KMS-11 (cell line): ENCODE data around the gene LHX3.

Experiments
- H2AFZ ChIP-seq: fragments of 200-600 bp; sonication (generic); 2 replicates; pipeline ENCODE4 v1.6.1; 2016; ENCODE audit warnings: antibody characterized with exemption, mixed run types, low read depth
- H3K27ac ChIP-seq: fragments of 200-600 bp; sonication (generic); 2 replicates; pipeline ENCODE4 v1.6.1; 2016; ENCODE audit warnings: mild to moderate bottlenecking, mixed run types
- H3K27me3 ChIP-seq: fragments of 200-600 bp; sonication (generic); 2 replicates; pipeline ENCODE4 v1.6.1; 2017; ENCODE audit warnings: mild to moderate bottlenecking, low read depth, mixed run types, moderate library complexity; ENCODE audit not compliant: insufficient read depth
- H3K36me3 ChIP-seq: fragments of 200-600 bp; sonication (generic); 2 replicates; pipeline ENCODE4 v1.6.1; 2017; ENCODE audit warnings: mild to moderate bottlenecking, mixed run types; ENCODE audit not compliant: insufficient read depth
- H3K4me1 ChIP-seq: fragments of 200-600 bp; sonication (generic); 2 replicates; pipeline ENCODE4 v1.6.1; 2016; ENCODE audit warnings: mild to moderate bottlenecking, low read depth, mixed run types; ENCODE audit not compliant: poor library complexity, severe bottlenecking
- H3K4me2 ChIP-seq: fragments of 200-600 bp; sonication (generic); 2 replicates; pipeline ENCODE4 v1.7.0; 2016; ENCODE audit warnings: mild to moderate bottlenecking, mixed run types
- H3K4me3 ChIP-seq: fragments of 200-600 bp; sonication (generic); IDR thresholded peaks from 2 replicates; pipeline ENCODE4 v1.6.1; 2017; ENCODE audit warnings: low read depth, low read length, mixed read lengths; ENCODE audit not compliant: insufficient read depth
- H3K79me2 ChIP-seq: fragments of 200-600 bp; sonication (generic); 2 replicates; pipeline ENCODE4 v1.6.1; 2016; ENCODE audit warnings: low read depth, mixed run types; ENCODE audit not compliant: insufficient read depth
- H3K9ac ChIP-seq: fragments of 200-600 bp; sonication (generic); 2 replicates; pipeline ENCODE4 v1.6.1; 2016; ENCODE audit warnings: mild to moderate bottlenecking, mixed run types
- H4K20me1 ChIP-seq: fragments of 200-600 bp; sonication (generic); 2 replicates; pipeline ENCODE4 v1.6.1; 2016; ENCODE audit warnings: mild to moderate bottlenecking, mixed run types; ENCODE audit not compliant: insufficient read depth
- TF ChIP-seq, protein P1 (sequence below): fragments of 200-600 bp; sonication (generic); conservative IDR thresholded peaks from 2 replicates; pipeline ENCODE4 v1.6.1; 2017; ENCODE audit warnings: low read depth, mild to moderate bottlenecking, antibody characterized with exemption, low read length, moderate library complexity, mixed read lengths

The LHX3 gene

DNA sequence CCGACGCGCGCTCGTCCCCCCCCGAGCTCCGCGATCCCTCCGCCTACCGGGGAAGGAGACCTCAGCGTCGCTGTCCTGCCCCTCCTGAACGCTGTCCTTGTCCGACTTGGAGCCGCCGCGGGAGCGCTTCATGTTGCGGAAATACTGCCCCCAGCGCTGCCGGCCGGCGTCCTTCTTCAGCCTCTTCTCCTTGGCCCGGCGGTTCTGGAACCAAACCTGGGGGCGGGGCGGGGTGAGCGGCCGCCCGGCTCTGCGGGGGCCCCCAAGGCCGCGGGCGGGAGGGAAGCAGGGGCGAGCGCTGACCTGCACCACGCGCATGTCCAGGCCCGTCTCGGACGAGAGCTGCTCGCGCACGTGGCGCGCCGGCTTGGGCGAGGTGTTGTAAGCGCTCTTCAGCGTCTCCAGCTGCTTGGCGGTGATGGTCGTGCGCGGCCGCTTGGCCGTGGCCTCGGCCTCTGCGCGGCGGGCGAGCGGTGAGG, 6.3 kb downstream of the LHX3 start:
- Histone ChIP-seq H3K4me3 (no peak overlapping the region), H3K4me1 (peaks cover 13% of the 10 kb centered on the region)

DNA sequence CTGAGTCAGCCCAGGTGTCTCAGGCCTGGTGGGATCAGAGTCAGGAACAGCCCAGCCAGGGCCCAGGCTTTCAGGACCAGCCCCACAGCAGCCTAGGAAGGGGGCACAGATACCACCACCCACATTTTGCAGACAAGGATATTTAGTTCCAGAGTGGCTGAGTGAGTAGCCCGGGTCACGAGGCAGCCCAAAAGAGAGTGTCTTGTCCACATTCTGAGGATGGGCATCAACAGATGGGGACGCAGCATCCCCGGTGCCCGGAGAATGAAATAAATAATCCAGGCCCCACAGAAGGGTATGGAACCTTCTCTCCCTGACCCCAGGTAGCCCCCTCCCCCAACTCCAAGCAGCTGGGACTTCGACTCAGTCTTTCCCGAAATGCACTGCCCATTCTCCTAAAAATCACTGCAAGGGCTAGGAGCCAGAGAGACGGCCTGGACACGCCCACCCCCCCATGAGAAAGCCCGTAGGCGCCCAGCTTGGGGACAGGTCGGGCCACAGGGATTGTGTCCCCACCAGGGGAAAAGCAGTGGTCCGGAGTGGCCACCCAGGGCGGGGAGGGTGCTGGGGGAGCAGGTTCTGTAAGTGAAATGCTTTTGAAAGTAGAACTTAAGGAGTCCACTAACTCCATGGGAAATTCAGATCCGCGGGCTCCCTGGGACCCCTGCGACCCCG, 6.9 kb downstream of the LHX3 start:
- Histone ChIP-seq H3K27ac (no peak overlapping the region), H3K79me2 (no peaks in the 10 kb centered on the region), H2AFZ (no peak overlapping the region), H4K20me1 (no peaks in the 10 kb centered on the region), H3K4me3 (no peak overlapping the region), H3K4me2 (no peak overlapping the region), H3K36me3 (no peaks in the 10 kb centered on the region), H3K27me3 (peaks cover 73% of the 10 kb centered on the region), H3K9ac (no peak overlapping the region), H3K4me1 (peaks cover 13% of the 10 kb centered on the region)
- TF ChIP-seq, protein P1, sequence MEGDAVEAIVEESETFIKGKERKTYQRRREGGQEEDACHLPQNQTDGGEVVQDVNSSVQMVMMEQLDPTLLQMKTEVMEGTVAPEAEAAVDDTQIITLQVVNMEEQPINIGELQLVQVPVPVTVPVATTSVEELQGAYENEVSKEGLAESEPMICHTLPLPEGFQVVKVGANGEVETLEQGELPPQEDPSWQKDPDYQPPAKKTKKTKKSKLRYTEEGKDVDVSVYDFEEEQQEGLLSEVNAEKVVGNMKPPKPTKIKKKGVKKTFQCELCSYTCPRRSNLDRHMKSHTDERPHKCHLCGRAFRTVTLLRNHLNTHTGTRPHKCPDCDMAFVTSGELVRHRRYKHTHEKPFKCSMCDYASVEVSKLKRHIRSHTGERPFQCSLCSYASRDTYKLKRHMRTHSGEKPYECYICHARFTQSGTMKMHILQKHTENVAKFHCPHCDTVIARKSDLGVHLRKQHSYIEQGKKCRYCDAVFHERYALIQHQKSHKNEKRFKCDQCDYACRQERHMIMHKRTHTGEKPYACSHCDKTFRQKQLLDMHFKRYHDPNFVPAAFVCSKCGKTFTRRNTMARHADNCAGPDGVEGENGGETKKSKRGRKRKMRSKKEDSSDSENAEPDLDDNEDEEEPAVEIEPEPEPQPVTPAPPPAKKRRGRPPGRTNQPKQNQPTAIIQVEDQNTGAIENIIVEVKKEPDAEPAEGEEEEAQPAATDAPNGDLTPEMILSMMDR = no peak

More for the DNA sequence above, 6.3 kb downstream of the LHX3 start:
- TF ChIP-seq, protein P1 = no peak
- H3K36me3 ChIP-seq = no peaks in the 10 kb centered on the region
- no peak overlapping the region for H3K4me2 ChIP-seq
- no peak overlapping the region for H2AFZ ChIP-seq
- no peaks in the 10 kb centered on the region for H3K79me2 ChIP-seq
- no peak overlapping the region for H3K9ac ChIP-seq
- peaks cover 70% of the 10 kb centered on the region for H3K27me3 ChIP-seq
- H3K27ac ChIP-seq = no peak overlapping the region
- no peaks in the 10 kb centered on the region for H4K20me1 ChIP-seq

DNA sequence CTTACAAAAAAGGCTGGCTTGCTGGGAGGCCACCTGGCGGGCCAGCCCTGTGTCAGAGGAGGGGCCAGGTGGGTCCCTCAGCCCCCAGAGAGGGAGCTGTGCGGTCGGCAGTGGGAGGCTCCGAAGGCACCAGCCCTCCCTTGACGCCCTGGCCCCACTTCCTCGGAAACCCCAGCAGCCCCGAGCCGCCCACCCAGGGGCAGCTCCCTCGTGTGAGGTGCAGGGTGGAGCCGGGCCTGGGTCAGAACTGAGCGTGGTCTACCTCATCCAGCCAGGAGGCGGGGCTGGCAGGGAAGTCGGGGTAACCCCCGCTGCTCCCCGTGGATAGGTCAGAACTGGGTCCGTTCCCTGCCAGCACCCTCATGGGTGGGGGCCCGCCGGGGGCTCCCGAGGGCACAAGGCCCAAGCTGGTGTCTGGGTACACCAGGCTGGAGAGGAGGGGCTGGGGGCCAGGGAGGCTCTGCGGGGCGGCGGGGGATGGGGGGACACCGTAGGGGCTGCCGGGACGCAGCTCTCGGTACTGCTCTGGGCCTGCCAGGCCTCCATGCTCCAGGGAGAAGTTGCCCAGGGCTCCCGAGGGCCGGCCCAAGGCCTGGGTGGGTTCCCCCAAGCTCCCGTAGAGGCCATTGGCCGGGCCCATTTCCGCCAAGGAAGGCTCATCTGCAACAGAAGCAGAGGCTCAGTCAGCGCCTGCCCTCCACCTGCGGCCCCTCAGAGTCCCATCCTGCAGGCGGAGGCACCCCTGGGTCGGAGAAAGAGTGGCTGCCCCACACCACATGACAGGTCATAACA, 7.6 kb downstream of the LHX3 start:
- TF ChIP-seq, protein P1 = no peak
- H3K4me1 ChIP-seq = peaks cover 15% of the 10 kb centered on the region
- no peak overlapping the region for H3K27ac ChIP-seq
- H3K79me2 ChIP-seq = no peaks in the 10 kb centered on the region
- H3K4me2 ChIP-seq = no peak overlapping the region
- no peak overlapping the region for H3K9ac ChIP-seq
- H4K20me1 ChIP-seq = no peaks in the 10 kb centered on the region
- H3K36me3 ChIP-seq = no peaks in the 10 kb centered on the region
- H3K27me3 ChIP-seq = peaks cover 81% of the 10 kb centered on the region
- H2AFZ ChIP-seq = no peak overlapping the region
- no peak overlapping the region for H3K4me3 ChIP-seq

DNA sequence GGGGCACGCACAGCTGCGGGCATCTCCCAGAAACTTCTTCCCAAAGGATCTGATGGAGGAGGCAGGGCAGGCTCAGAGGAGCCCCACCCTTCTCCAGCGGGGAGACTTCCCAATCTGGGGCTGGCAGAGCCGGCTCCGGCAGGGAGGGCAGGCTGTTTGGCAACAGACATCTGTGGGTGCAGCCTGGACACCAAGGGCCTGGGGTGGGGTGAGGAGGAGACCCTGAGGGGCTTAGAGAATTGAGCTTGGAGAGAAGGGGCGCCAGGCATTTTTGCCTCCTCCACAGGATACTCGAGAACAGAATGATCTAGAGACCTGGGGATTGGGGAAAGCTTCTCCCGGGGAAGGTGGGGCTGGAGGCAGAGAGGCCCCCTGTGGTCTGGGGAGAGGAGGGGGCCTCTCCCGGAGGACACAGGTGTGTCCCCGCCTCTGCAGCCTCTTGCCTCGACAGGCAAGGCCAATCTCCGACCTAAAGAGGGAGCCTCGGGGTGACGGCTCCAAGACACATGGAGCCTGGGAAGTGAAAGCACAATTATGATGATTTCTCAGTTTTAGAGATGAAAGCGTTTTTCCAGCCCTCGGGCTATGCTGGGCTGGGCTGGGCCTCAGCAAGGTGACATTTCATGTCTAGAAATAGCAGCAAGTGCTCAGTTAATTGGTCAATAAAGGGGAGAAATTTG, 8.4 kb downstream of the LHX3 start:
- H3K36me3 ChIP-seq = no peaks in the 10 kb centered on the region
- TF ChIP-seq, protein P1 = no peak
- H2AFZ ChIP-seq = no peak overlapping the region
- peaks cover 22% of the 10 kb centered on the region for H3K4me1 ChIP-seq
- H3K4me2 ChIP-seq = no peak overlapping the region; the same call in 1 of the 2 replicates
- no peak overlapping the region for H3K9ac ChIP-seq
- no peak overlapping the region for H3K27ac ChIP-seq
- no peaks in the 10 kb centered on the region for H3K79me2 ChIP-seq
- H4K20me1 ChIP-seq = no peaks in the 10 kb centered on the region
- peaks cover 83% of the 10 kb centered on the region for H3K27me3 ChIP-seq
- H3K4me3 ChIP-seq = no peak overlapping the region
